Measurements from ENCODE around the gene FRMPD4. TPM values are rescaled to one million over a fixed set of nuclear protein-coding genes. Genes with fewer than 3 reads are reported as not detected.

The FRMPD4 gene
- total RNA-seq, 2 donors from 2014 or later: not detected

DNA sequence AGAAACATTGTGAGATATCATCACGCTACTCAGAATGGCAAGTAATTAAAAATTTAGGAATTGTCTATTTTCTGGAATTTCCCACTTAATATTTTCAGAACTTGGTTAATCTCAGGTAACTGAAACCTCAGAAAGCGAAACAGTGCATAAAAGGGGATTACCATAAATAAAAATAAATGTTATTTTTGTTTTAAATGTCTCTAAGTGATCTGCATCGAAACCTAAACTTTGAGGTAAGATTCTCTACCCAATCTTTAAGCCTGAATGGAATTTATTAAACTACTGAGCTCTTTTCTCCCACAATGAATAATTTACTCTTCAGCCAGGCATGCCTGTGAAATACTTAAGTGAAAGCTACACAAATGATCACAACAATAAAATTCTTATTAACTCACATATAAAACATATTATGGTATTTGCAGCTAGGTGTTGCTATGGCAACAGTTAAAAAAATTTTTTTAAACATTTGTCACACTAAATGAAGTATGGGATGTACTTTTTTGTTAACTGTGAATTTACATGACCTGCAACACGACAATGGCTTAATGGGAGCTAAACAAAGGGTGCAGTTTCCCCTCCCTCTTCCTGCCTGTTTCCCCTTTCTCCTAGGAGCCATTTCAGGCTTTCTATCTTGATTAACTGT is 432.7 kb downstream of the FRMPD4 start:
- no peaks in the 10 kb centered on the region for H3K36me3 Mint-ChIP-seq (ENCODE audit: insufficient read depth in 2 of 2)
- H3K9me3 Mint-ChIP-seq: no peaks in the 10 kb centered on the region
- no peak for DNase-seq
- no peak overlapping the region for H3K27ac Mint-ChIP-seq
- no peaks in the 10 kb centered on the region for H3K4me1 Mint-ChIP-seq (ENCODE audit: low read depth)
- peaks cover 24% of the 10 kb centered on the region for H3K27me3 Mint-ChIP-seq (ENCODE audit: low read depth)
- no peak overlapping the region for H3K4me3 Mint-ChIP-seq
- no peak for ATAC-seq (replicated peaks in 1 of 2)

DNA sequence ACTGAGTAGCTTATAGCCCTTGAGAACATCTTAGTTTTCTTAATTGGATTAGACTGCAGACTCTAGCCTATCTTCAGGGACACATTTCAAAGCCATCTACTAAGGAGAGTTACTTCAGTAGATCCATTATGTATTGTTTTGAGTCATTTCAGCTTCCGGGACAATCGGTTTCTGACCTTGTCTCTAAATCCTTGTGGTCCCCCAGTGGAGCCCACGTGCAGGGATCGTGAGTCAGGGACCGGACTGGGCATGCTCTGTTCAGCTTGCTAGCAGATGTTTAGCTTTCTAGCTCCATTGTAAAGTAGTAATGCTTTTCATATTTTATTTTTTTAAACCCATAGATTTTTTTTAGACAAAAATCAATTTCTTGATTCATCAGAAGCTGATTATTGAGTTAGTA is 441.0 kb downstream of the FRMPD4 start:
- no peak for ATAC-seq (replicated peaks in 1 of 2)
- Mint-ChIP-seq H3K36me3 (ENCODE audit: insufficient read depth in 2 of 2) (no peaks in the 10 kb centered on the region), H3K27ac (no peak overlapping the region), H3K27me3 (ENCODE audit: low read depth) (peaks cover 43% of the 10 kb centered on the region), H3K4me1 (ENCODE audit: low read depth) (no peaks in the 10 kb centered on the region), H3K4me3 (no peak overlapping the region), H3K9me3 (peaks cover 0 to 3% of the 10 kb centered on the region in 2 donors)
- DNase-seq: no peak

GRCh38 chrX:12580548-12580947 is 442.3 kb downstream of the FRMPD4 start:
- ATAC-seq (replicated peaks in 1 of 2) (no peak), DNase-seq (no peak)
- no peaks in the 10 kb centered on the region for H3K4me1 Mint-ChIP-seq (ENCODE audit: low read depth)
- no peak overlapping the region for H3K27ac Mint-ChIP-seq
- no peaks in the 10 kb centered on the region for H3K36me3 Mint-ChIP-seq (ENCODE audit: insufficient read depth in 2 of 2)
- H3K9me3 Mint-ChIP-seq: peaks cover 0 to 3% of the 10 kb centered on the region in 2 donors
- H3K27me3 Mint-ChIP-seq (ENCODE audit: low read depth): peaks cover 37% of the 10 kb centered on the region
- H3K4me3 Mint-ChIP-seq: no peak overlapping the region

- ATAC-seq (replicated peaks in 1 of 2): no peak
- no peak overlapping the region for H3K4me3 Mint-ChIP-seq
- no peaks in the 10 kb centered on the region for H3K4me1 Mint-ChIP-seq (ENCODE audit: low read depth)
- peaks cover 0 to 3% of the 10 kb centered on the region in 2 donors for H3K9me3 Mint-ChIP-seq
- H3K27me3 Mint-ChIP-seq (ENCODE audit: low read depth): peaks cover 37% of the 10 kb centered on the region
- H3K27ac Mint-ChIP-seq: no peak overlapping the region
- no peaks in the 10 kb centered on the region for H3K36me3 Mint-ChIP-seq (ENCODE audit: insufficient read depth in 2 of 2)
- DNase-seq: no peak
Measured at GRCh38 chrX:12581546-12581945, 443.3 kb downstream of the FRMPD4 start.

DNA sequence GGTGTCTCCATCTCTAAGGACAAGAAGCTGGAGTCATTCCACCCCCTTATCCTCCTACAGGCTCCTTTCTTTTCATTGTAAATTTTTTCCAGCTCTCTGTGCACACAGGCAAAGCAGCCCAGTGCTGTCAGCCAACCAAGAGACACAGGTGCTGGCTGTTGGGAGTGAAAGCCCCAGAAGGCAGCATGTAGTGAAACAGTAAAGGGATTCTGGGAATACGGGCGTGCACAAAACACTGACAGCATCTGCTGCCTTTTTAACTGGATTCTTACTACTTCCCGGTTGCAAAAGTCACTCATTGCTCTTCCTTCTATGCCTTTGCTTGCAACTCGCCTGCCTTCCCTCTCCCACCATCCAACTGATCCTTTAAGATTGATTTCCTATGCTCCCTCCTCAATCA is 444.4 kb downstream of the FRMPD4 start:
- Mint-ChIP-seq H3K36me3 (ENCODE audit: insufficient read depth in 2 of 2) (no peaks in the 10 kb centered on the region), H3K9me3 (no peaks in the 10 kb centered on the region), H3K4me1 (ENCODE audit: low read depth) (no peaks in the 10 kb centered on the region), H3K27me3 (ENCODE audit: low read depth) (peaks cover 29% of the 10 kb centered on the region), H3K4me3 (no peak overlapping the region), H3K27ac (no peak overlapping the region)
- DNase-seq (no peak), ATAC-seq (replicated peaks in 1 of 2) (no peak)

- DNase-seq: no peak
- Mint-ChIP-seq H3K9me3 (no peaks in the 10 kb centered on the region), H3K4me1 (ENCODE audit: low read depth) (no peaks in the 10 kb centered on the region), H3K4me3 (no peak overlapping the region), H3K27ac (no peak overlapping the region), H3K36me3 (ENCODE audit: insufficient read depth in 2 of 2) (no peaks in the 10 kb centered on the region), H3K27me3 (ENCODE audit: low read depth) (peaks cover 28% of the 10 kb centered on the region)
- ATAC-seq (replicated peaks in 1 of 2): no peak
Measured at GRCh38 chrX:12583543-12583942, 445.3 kb downstream of the FRMPD4 start.

- Mint-ChIP-seq H3K4me1 (ENCODE audit: low read depth) (no peaks in the 10 kb centered on the region), H3K36me3 (ENCODE audit: insufficient read depth in 2 of 2) (no peaks in the 10 kb centered on the region), H3K9me3 (no peaks in the 10 kb centered on the region), H3K27me3 (ENCODE audit: low read depth) (peaks cover 7% of the 10 kb centered on the region), H3K27ac (no peak overlapping the region), H3K4me3 (no peak overlapping the region)
- DNase-seq (no peak), ATAC-seq (replicated peaks in 1 of 2) (no peak)
Measured at GRCh38 chrX:12595720-12596119, 457.4 kb downstream of the FRMPD4 start.

GRCh38 chrX:12610079-12610478 is 471.8 kb downstream of the FRMPD4 start:
- Mint-ChIP-seq H3K4me3 (no peak overlapping the region), H3K9me3 (peaks cover 0 to 2% of the 10 kb centered on the region in 2 donors), H3K4me1 (ENCODE audit: low read depth) (no peaks in the 10 kb centered on the region), H3K36me3 (ENCODE audit: insufficient read depth in 2 of 2) (no peaks in the 10 kb centered on the region), H3K27me3 (ENCODE audit: low read depth) (peaks cover 20% of the 10 kb centered on the region), H3K27ac (no peak overlapping the region)
- DNase-seq (no peak), ATAC-seq (replicated peaks in 1 of 2) (no peak)

DNA sequence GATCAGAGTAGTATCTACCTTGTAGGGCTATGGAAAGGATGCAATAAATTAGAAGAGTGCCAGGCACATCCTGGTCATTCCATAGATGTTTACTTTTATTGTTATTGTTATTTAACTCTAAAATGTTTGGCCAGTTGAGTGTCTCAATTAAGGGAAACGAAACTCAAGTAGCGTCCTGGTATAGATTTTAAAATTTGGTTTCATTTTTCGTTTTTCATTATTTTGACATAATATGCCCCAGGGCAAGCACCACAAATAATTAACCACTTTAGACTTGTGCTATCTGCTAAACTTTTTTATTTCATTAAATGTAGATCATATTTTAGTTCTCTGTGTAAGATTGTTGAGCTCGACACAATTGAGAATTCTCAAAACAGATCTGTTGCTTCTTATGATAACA is 473.2 kb downstream of the FRMPD4 start:
- ATAC-seq (replicated peaks in 1 of 2) (no peak), DNase-seq (no peak)
- Mint-ChIP-seq H3K9me3 (peaks cover 0 to 2% of the 10 kb centered on the region in 2 donors), H3K4me1 (ENCODE audit: low read depth) (no peaks in the 10 kb centered on the region), H3K4me3 (no peak overlapping the region), H3K27me3 (ENCODE audit: low read depth) (peaks cover 20% of the 10 kb centered on the region), H3K27ac (no peak overlapping the region), H3K36me3 (ENCODE audit: insufficient read depth in 2 of 2) (no peaks in the 10 kb centered on the region)

- Mint-ChIP-seq H3K27ac (no peak overlapping the region), H3K27me3 (ENCODE audit: low read depth) (no peaks in the 10 kb centered on the region), H3K4me3 (no peak overlapping the region), H3K9me3 (no peaks in the 10 kb centered on the region), H3K36me3 (ENCODE audit: insufficient read depth in 2 of 2) (no peaks in the 10 kb centered on the region), H3K4me1 (ENCODE audit: low read depth) (no peaks in the 10 kb centered on the region)
- DNase-seq (no peak), ATAC-seq (replicated peaks in 1 of 2) (no peak)
Measured at GRCh38 chrX:12614266-12614665, 476.0 kb downstream of the FRMPD4 start.

- H3K4me1 Mint-ChIP-seq (ENCODE audit: low read depth): no peaks in the 10 kb centered on the region
- no peak for DNase-seq
- no peak for ATAC-seq (replicated peaks in 1 of 2)
- H3K27me3 Mint-ChIP-seq (ENCODE audit: low read depth): no peaks in the 10 kb centered on the region
- no peak overlapping the region for H3K27ac Mint-ChIP-seq
- H3K36me3 Mint-ChIP-seq (ENCODE audit: insufficient read depth in 2 of 2): no peaks in the 10 kb centered on the region
- H3K9me3 Mint-ChIP-seq: no peaks in the 10 kb centered on the region
- H3K4me3 Mint-ChIP-seq: no peak overlapping the region
Measured at GRCh38 chrX:12615061-12615460, 476.8 kb downstream of the FRMPD4 start.

GRCh38 chrX:12617241-12617640 is 479.0 kb downstream of the FRMPD4 start:
- no peak for DNase-seq
- Mint-ChIP-seq H3K36me3 (ENCODE audit: insufficient read depth in 2 of 2) (no peaks in the 10 kb centered on the region), H3K27ac (no peak overlapping the region), H3K9me3 (no peaks in the 10 kb centered on the region), H3K4me3 (no peak overlapping the region), H3K27me3 (ENCODE audit: low read depth) (no peaks in the 10 kb centered on the region), H3K4me1 (ENCODE audit: low read depth) (no peaks in the 10 kb centered on the region)
- no peak for ATAC-seq (replicated peaks in 1 of 2)

- no peak overlapping the region for H3K27ac Mint-ChIP-seq
- H3K4me1 Mint-ChIP-seq (ENCODE audit: low read depth): no peaks in the 10 kb centered on the region
- H3K9me3 Mint-ChIP-seq: peaks cover 0 to under 1% of the 10 kb centered on the region in 2 donors
- DNase-seq (no peak), ATAC-seq (replicated peaks in 1 of 2) (no peak)
- peaks cover 23% of the 10 kb centered on the region for H3K27me3 Mint-ChIP-seq (ENCODE audit: low read depth)
- H3K36me3 Mint-ChIP-seq (ENCODE audit: insufficient read depth in 2 of 2): no peaks in the 10 kb centered on the region
- H3K4me3 Mint-ChIP-seq: no peak overlapping the region
Measured at GRCh38 chrX:12647230-12647629, 509.0 kb downstream of the FRMPD4 start.

DNA sequence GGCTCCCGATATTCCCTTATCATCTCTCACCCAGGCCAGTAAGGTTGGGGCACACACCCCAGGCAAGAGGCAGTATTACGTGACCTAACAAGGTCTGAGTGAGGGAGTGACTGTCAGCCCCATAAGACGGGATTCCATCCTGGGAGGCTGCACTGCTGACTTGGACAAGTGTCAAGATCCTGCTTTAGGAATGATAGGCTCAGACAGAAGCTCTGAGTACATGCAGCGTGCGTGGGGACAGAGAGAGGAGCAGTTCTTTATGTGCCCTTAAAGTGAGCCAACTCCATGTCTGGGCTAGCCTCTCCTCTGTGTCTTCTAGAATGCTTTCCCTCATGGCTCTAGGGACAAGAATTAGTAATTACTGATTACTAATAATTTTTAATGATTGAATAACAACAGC is 510.7 kb downstream of the FRMPD4 start:
- Mint-ChIP-seq H3K9me3 (no peaks in the 10 kb centered on the region), H3K4me3 (no peak overlapping the region), H3K27me3 (ENCODE audit: low read depth) (peaks cover 24% of the 10 kb centered on the region), H3K27ac (no peak overlapping the region), H3K36me3 (ENCODE audit: insufficient read depth in 2 of 2) (no peaks in the 10 kb centered on the region), H3K4me1 (ENCODE audit: low read depth) (no peaks in the 10 kb centered on the region)
- no peak for DNase-seq
- ATAC-seq (replicated peaks in 1 of 2): no peak

Data from activated T-cell treated with anti-CD3 and anti-CD28 coated beads, Interleukin-2, amount 50 U/mL, for 72 hours (primary cell).